Vagina (tissue), 2 donors: Measurements from ENCODE around the gene CADPS2. TPM values are rescaled to one million over a fixed set of nuclear protein-coding genes. Genes with fewer than 3 reads are reported as not detected.

Experiments used
- DNase-seq, 2 donors: peaks; one replicate each; pipeline ENCODE4 v3.0.0-alpha.2; 2017; ENCODE audit errors: extremely low spot score in 2 of 2
- H3K27ac ChIP-seq: fragments of 200-600 bp; sonication (generic); one replicate; pipeline ENCODE4 v1.5.1; 2019
- H3K27me3 ChIP-seq: fragments of 200-600 bp; sonication (generic); one replicate; pipeline ENCODE4 v1.5.1; 2019
- H3K36me3 ChIP-seq, 2 donors: fragments of 200-600 bp; sonication (generic); one replicate each; pipeline ENCODE4 v1.5.1; 2017 to 2019
- H3K4me1 ChIP-seq: fragments of 200-600 bp; sonication (generic); one replicate; pipeline ENCODE4 v1.5.1; 2019
- H3K4me3 ChIP-seq, 2 donors: fragments of 200-600 bp; sonication (generic); 1 replicate in 1 of 2; 2 replicates in 1 of 2; pipeline ENCODE4 v1.5.1; 2016 to 2019
- H3K9me3 ChIP-seq: fragments of 200-600 bp; sonication (generic); one replicate; pipeline ENCODE4 v1.5.1; 2019
- POLR2A ChIP-seq, 2 donors: fragments of 450-650 bp; IDR thresholded peaks; one replicate each; pipeline ENCODE4 v1.6.1; 2017; ENCODE audit warnings: antibody characterized with exemption in 2 of 2, mild to moderate bottlenecking in 2 of 2, moderate library complexity in 2 of 2
- POLR2AphosphoS5 ChIP-seq, 2 donors: sonication (generic); formaldehyde crosslinking; IDR thresholded peaks; one replicate each; pipeline ENCODE4 v1.9.0; 2017; ENCODE audit warnings: antibody characterized with exemption in 2 of 2, mild to moderate bottlenecking in 2 of 2, low read depth in 1 of 2; ENCODE audit not compliant: insufficient read depth in 1 of 2
- intact Hi-C: fragments of 100-400 bp; cut with DNase I; formaldehyde crosslinking; loops from one replicate; pipeline ENCODE4 v1.15.1; 2023
- total RNA-seq: library from RNA; depleted of rRNA; stranded (reverse); fragments of >200 nt; gene quantifications from one replicate; pipeline ENCODE4 v1.2.3, GENCODE V29; 2016
- TF ChIP-seq, protein P1 (sequence below), 3 experiments: fragments of 450-650 bp in 2 of 3; fragments of 200-600 bp in 1 of 3; sonication (generic) in 1 of 3; IDR thresholded peaks; one replicate each; pipeline ENCODE4 v1.5.1; 2017 to 2019; ENCODE audit warnings: antibody characterized with exemption in 3 of 3, mild to moderate bottlenecking in 2 of 3, moderate library complexity in 2 of 3

Gene CADPS2
- total RNA-seq, 1 donor from 2014 or later = 25.5 TPM

DNA sequence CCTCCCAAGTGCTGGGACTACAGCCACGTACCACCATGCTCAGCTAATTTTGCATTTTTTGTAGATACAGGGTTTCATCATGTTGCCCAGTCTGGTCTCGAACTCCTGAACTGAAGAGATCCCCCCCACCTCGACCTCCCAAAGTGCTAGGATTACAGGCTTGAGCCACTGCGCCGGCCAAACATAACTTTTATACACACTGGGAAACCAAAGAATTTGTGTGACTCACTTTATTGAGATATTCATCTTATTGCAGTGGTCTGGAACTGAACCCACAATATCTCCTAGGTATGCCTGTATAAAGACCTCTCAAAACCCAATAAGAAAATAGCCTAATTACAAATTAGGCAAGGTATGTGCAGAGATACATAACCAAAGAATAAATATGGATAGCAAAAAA lies 399.1 kb downstream of the CADPS2 start:
- DNase-seq = no peak
- Histone ChIP-seq H3K9me3 (no peaks in the 10 kb centered on the region), H3K27me3 (no peaks in the 10 kb centered on the region), H3K4me3 (no peak overlapping the region), H3K36me3 (no peaks in the 10 kb centered on the region), H3K4me1 (no peaks in the 10 kb centered on the region), H3K27ac (no peak overlapping the region)
- TF ChIP-seq, protein P1, sequence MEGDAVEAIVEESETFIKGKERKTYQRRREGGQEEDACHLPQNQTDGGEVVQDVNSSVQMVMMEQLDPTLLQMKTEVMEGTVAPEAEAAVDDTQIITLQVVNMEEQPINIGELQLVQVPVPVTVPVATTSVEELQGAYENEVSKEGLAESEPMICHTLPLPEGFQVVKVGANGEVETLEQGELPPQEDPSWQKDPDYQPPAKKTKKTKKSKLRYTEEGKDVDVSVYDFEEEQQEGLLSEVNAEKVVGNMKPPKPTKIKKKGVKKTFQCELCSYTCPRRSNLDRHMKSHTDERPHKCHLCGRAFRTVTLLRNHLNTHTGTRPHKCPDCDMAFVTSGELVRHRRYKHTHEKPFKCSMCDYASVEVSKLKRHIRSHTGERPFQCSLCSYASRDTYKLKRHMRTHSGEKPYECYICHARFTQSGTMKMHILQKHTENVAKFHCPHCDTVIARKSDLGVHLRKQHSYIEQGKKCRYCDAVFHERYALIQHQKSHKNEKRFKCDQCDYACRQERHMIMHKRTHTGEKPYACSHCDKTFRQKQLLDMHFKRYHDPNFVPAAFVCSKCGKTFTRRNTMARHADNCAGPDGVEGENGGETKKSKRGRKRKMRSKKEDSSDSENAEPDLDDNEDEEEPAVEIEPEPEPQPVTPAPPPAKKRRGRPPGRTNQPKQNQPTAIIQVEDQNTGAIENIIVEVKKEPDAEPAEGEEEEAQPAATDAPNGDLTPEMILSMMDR (IDR thresholded peaks at IDR 0.05) = no peak
- TF ChIP-seq POLR2A (IDR thresholded peaks at IDR 0.05) (no peak), POLR2AphosphoS5 (IDR thresholded peaks at IDR 0.05; ENCODE audit: insufficient read depth in 1 of 2, low read depth in 1 of 2) (no peak)
- intact Hi-C loops = no loop called here

DNA sequence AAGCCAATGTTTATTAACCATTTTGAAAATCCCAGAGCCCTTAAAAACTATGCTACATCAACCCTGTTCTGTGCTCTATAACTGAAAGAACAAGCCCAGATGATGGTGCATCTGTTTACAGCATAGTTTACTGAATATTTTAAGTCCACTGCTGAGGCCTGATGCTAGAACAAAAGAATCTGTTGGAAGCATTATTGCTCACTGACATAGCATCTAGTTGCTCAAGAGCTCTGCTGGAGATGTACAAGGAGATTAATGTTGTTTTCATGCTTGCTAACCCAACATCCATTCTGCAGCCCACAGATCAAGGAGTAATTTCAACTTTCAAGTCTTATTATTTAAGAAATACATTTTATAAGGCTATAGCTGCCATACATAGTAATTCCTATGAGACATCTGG lies 400.4 kb downstream of the CADPS2 start:
- Histone ChIP-seq H3K9me3 (no peaks in the 10 kb centered on the region), H3K27me3 (no peaks in the 10 kb centered on the region), H3K27ac (no peak overlapping the region), H3K4me3 (no peak overlapping the region), H3K4me1 (no peaks in the 10 kb centered on the region), H3K36me3 (no peaks in the 10 kb centered on the region)
- no peak for TF ChIP-seq POLR2A (IDR thresholded peaks at IDR 0.05)
- DNase-seq = no peak
- intact Hi-C loops = no loop called here

DNA sequence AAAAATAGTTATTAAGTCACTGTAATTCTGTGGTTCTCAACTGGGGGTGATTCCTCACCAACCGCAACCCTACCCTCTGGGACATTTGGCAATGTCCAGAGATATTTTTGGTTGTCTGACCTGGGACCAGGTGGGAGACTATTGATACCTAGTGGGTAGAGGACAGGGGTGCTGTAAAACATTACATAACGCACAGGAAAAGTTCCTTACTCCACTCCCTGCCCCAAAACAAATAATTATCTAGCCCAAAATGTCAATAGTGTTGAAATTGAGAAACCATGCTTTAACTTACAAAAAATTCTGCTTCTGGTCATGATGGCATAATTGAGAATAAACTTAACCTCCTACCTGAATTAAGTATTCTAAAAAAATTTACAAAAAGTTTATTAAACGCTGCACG lies 404.0 kb downstream of the CADPS2 start:
- Histone ChIP-seq H3K36me3 (no peaks in the 10 kb centered on the region), H3K27me3 (no peaks in the 10 kb centered on the region), H3K27ac (no peak overlapping the region), H3K4me3 (no peak overlapping the region), H3K4me1 (no peaks in the 10 kb centered on the region), H3K9me3 (no peaks in the 10 kb centered on the region)
- intact Hi-C loops = no loop called here
- TF ChIP-seq POLR2A (IDR thresholded peaks at IDR 0.05) = no peak
- TF ChIP-seq, protein P1 (IDR thresholded peaks at IDR 0.05) = no peak
- DNase-seq = no peak

DNA sequence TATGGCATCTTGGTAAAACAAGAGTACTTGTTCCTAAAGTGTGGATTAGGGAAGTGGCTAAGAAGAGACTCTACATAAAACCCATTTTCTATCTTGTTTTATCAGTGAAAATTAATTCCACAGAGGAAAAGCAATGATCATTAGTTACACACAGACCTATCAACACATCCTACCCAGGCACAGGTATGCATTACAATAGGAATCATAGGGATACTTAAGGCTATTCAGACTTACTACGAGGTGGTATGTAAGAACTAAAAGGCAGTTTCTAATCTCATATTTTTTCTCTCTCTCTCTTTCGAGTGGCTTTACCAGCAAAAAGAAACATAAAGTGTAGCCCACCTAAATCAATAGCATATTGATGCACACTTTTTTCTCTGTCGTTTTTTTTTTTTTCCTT lies 415.4 kb downstream of the CADPS2 start:
- intact Hi-C loops = loop anchor here (2.0 kb wide), 1 partner anchor 22 kb away; no protein-coding TSS in a partner anchor
- Histone ChIP-seq H3K36me3 (no peaks in the 10 kb centered on the region), H3K27ac (no peak overlapping the region), H3K4me1 (no peaks in the 10 kb centered on the region), H3K9me3 (no peaks in the 10 kb centered on the region), H3K4me3 (no peak overlapping the region), H3K27me3 (no peaks in the 10 kb centered on the region)
- no peak for DNase-seq
- TF ChIP-seq POLR2AphosphoS5 (IDR thresholded peaks at IDR 0.05; ENCODE audit: insufficient read depth in 1 of 2, low read depth in 1 of 2) (no peak), POLR2A (IDR thresholded peaks at IDR 0.05) (no peak)
- TF ChIP-seq, protein P1 (IDR thresholded peaks at IDR 0.05) = no peak

DNA sequence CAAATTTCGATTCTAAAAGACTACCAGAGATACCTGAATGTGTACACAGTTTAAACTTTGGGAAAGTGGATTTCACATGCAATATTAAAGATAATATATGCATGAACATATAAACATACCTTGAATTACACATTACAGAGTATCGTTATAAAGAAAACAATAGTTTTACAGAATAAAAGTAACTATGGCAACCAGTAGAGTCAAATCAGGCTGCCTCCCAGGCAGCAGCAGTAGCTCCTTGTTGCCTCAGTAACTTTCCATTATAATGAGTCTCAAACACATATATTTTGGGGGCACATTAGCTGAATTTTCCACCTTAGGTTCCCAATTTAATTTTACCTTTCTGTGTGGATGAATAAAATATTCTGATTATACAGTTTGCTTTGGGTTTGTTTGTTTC lies 417.3 kb downstream of the CADPS2 start:
- TF ChIP-seq POLR2A (IDR thresholded peaks at IDR 0.05) (no peak), POLR2AphosphoS5 (IDR thresholded peaks at IDR 0.05; ENCODE audit: insufficient read depth in 1 of 2, low read depth in 1 of 2) (no peak)
- TF ChIP-seq, protein P1 (IDR thresholded peaks at IDR 0.05) = no peak
- Histone ChIP-seq H3K27me3 (no peaks in the 10 kb centered on the region), H3K36me3 (no peaks in the 10 kb centered on the region), H3K4me3 (no peak overlapping the region), H3K27ac (no peak overlapping the region), H3K4me1 (no peaks in the 10 kb centered on the region), H3K9me3 (no peaks in the 10 kb centered on the region)
- DNase-seq = no peak
- intact Hi-C loops = no loop called here
